Ovary (tissue), 9 donors: Measurements from ENCODE around the gene DCUN1D1. TPM values are rescaled to one million over a fixed set of nuclear protein-coding genes. Genes with fewer than 3 reads are reported as not detected.

Experiments
- DNase-seq, 5 donors: peaks; one replicate each; pipeline ENCODE4 v3.0.0-alpha.2; 2019 to 2020
- H3K27ac ChIP-seq, 2 donors: fragments of 200-600 bp; one replicate each; pipeline versions ENCODE4 v1.5.1 to v1.8.0; 2019 to 2022
- H3K27me3 ChIP-seq: fragments of 200-600 bp; one replicate; pipeline ENCODE4 v1.8.0; 2022
- H3K36me3 ChIP-seq: fragments of 200-600 bp; sonication (generic); one replicate; pipeline ENCODE4 v1.5.1; 2019
- H3K4me1 ChIP-seq: one replicate; pipeline ENCODE4 v1.8.1; 2013; ENCODE audit warnings: mild to moderate bottlenecking, moderate library complexity; ENCODE audit not compliant: insufficient read depth
- H3K4me3 ChIP-seq: fragments of 200-600 bp; sonication (generic); one replicate; pipeline ENCODE4 v1.5.1; 2017
- H3K9me3 ChIP-seq, 2 donors: fragments of 200-600 bp in 1 of 2; sonication (generic) in 1 of 2; one replicate each; pipeline versions ENCODE4 v1.5.1 to v1.8.1; 2013 to 2019; ENCODE audit warnings: mild to moderate bottlenecking in 1 of 2, moderate library complexity in 1 of 2
- CTCF ChIP-seq, 3 donors: fragments of 450-650 bp in 2 of 3; fragments of 200-600 bp in 1 of 3; IDR thresholded peaks; one replicate each; pipeline versions ENCODE4 v1.5.1 to v1.8.0; 2016 to 2022; ENCODE audit warnings: antibody characterized with exemption in 3 of 3, mild to moderate bottlenecking in 1 of 3
- EP300 ChIP-seq: sonication (generic); formaldehyde crosslinking; IDR thresholded peaks from one replicate; pipeline ENCODE4 v1.6.1; 2017; ENCODE audit warnings: antibody characterized with exemption
- POLR2A ChIP-seq: fragments of 450-650 bp; IDR thresholded peaks from one replicate; pipeline ENCODE4 v1.6.1; 2017; ENCODE audit warnings: antibody characterized with exemption, mild to moderate bottlenecking, moderate library complexity
- WGBS, 3 donors: extraction: QIAGEN DNeasy Blood & Tissue Kit in 1 of 3; methylation state at CpG; one replicate each; pipeline versions ENCODE4 v1.1.5 to v1.1.7; 2013 to 2017; 5-methylcytosine and 5-hydroxymethylcytosine counted together
- intact Hi-C, 4 donors: fragments of 100-400 bp; cut with DNase I; formaldehyde crosslinking; loops; one replicate each; pipeline versions ENCODE4 v1.11.0 to v1.15.1; 2022 to 2023
- polyA plus RNA-seq, 2 donors: library from polyadenylated mRNA; stranded (reverse); fragments of 200-250 nt in 1 of 2; fragments of 350-450 nt in 1 of 2; fragmentation: Illumina TruSeq in 1 of 2; extraction: RNeasy Lipid Tissue Mini Kit (QIAGEN cat#74804) in 1 of 2; gene quantifications; one replicate each; pipeline ENCODE4 v1.2.3, GENCODE V29; 2013 to 2014
- total RNA-seq, 7 donors: library from RNA; depleted of rRNA in 2 of 7; stranded (reverse); fragments of >200 nt in 2 of 7; fragmentation: NEBNext Ultra II Directional in 3 of 7; extraction: Animal tissue kit (Norgen Biotek cat#: 25700) in 3 of 7; gene quantifications; one replicate each; pipeline versions ENCODE4 v1.1.0 to v1.2.4, GENCODE V29; 2016 to 2023
- donor health status: DM: no; HTN: no; CAD: no; lungs with moderate emphysema.
- donor health status: DM: no; HTN: no; CAD: no.
- donor health status: Bipolar disorder and iron deficiency.
- donor health status: DM: yes; HTN: yes; CAD: no.
- donor health status: DM: no; HTN: no; CAD: no.
- donor health status: DM: yes; HTN: yes; CAD: no.

The DCUN1D1 gene
- total and polyA plus RNA-seq, 9 donors, result 7.7 to 42.7 (median 40.2) TPM

GRCh38 chr3:182925330-182925943 is 54.9 kb downstream of the DCUN1D1 start:
- Histone ChIP-seq H3K27ac (no peak overlapping the region), H3K9me3 (no peaks in the 10 kb centered on the region), H3K36me3 (no peaks in the 10 kb centered on the region), H3K4me1 (no peaks in the 10 kb centered on the region), H3K4me3 (no peak overlapping the region), H3K27me3 (no peaks in the 10 kb centered on the region)
- TF ChIP-seq CTCF (IDR thresholded peaks at IDR 0.05) (no peak), EP300 (no peak), POLR2A (no peak)
- DNase-seq, result no peak
- intact Hi-C loops, result no loop called here
- 67 to 82% (median 78%) methylated on average over 4 of the region's 4 CpGs for WGBS, 3 donors

- WGBS, 3 donors, result 81 to 84% (median 84%) methylated on average over 4 of the region's 4 CpGs
- Histone ChIP-seq H3K27me3 (no peaks in the 10 kb centered on the region), H3K4me1 (no peaks in the 10 kb centered on the region), H3K4me3 (no peak overlapping the region), H3K9me3 (no peaks in the 10 kb centered on the region), H3K36me3 (no peaks in the 10 kb centered on the region), H3K27ac (no peak overlapping the region)
- TF ChIP-seq EP300, result no peak
- TF ChIP-seq CTCF (IDR thresholded peaks at IDR 0.05), result no peak
- no peak for TF ChIP-seq POLR2A
- intact Hi-C loops, result no loop called here
- no peak for DNase-seq
Observed at GRCh38 chr3:182921665-182922355, 58.5 kb downstream of the DCUN1D1 start.

GRCh38 chr3:182920515-182921084 is 59.7 kb downstream of the DCUN1D1 start:
- intact Hi-C loops, result no loop called here
- Histone ChIP-seq H3K36me3 (no peaks in the 10 kb centered on the region), H3K4me3 (no peak overlapping the region), H3K9me3 (no peaks in the 10 kb centered on the region), H3K27ac (no peak overlapping the region), H3K4me1 (no peaks in the 10 kb centered on the region), H3K27me3 (no peaks in the 10 kb centered on the region)
- 63 to 72% (median 64%) methylated on average over 9 of the region's 9 CpGs for WGBS, 3 donors
- TF ChIP-seq CTCF (IDR thresholded peaks at IDR 0.05) (no peak), POLR2A (no peak), EP300 (no peak)
- no peak for DNase-seq

GRCh38 chr3:182919866-182920357 is 60.4 kb downstream of the DCUN1D1 start:
- Histone ChIP-seq H3K27ac (no peak overlapping the region), H3K27me3 (no peaks in the 10 kb centered on the region), H3K4me1 (no peaks in the 10 kb centered on the region), H3K36me3 (no peaks in the 10 kb centered on the region), H3K4me3 (no peak overlapping the region), H3K9me3 (no peaks in the 10 kb centered on the region)
- TF ChIP-seq CTCF (IDR thresholded peaks at IDR 0.05) (no peak), POLR2A (no peak), EP300 (no peak)
- WGBS, 3 donors, result 86 to 87% (median 86%) methylated on average over 5 of the region's 5 CpGs
- DNase-seq, result no peak
- intact Hi-C loops, result no loop called here
